Measurements from ENCODE around the gene ASAP2.
"Not testable (repeated sequence)": the region's sequence is repeated elsewhere in the genome, so short reads cannot be mapped to it uniquely, and the experiment has no call there.

Gene ASAP2

GRCh38 chr2:9251154-9252001 is 44.8 kb downstream of the ASAP2 start:
- DNase-seq (ENCODE audit: low read depth in 2 of 2): no peak

GRCh38 chr2:9252002-9252357 is 45.4 kb downstream of the ASAP2 start:
- DNase-seq (ENCODE audit: low read depth in 2 of 2): no peak

- DNase-seq (ENCODE audit: low read depth in 2 of 2): no peak
Observed at GRCh38 chr2:9255416-9255815, 48.8 kb downstream of the ASAP2 start.

- no peak for DNase-seq (ENCODE audit: low read depth in 2 of 2)
Observed at GRCh38 chr2:9256147-9256546, 49.5 kb downstream of the ASAP2 start.

GRCh38 chr2:9256570-9257043 is 50.0 kb downstream of the ASAP2 start:
- no peak for DNase-seq (ENCODE audit: low read depth in 2 of 2)

GRCh38 chr2:9258501-9258900 is 51.9 kb downstream of the ASAP2 start:
- no peak for DNase-seq (ENCODE audit: low read depth in 2 of 2)

GRCh38 chr2:9258953-9259399 is 52.4 kb downstream of the ASAP2 start:
- no peak for DNase-seq (ENCODE audit: low read depth in 2 of 2)

GRCh38 chr2:9260464-9260918 is 53.9 kb downstream of the ASAP2 start:
- no peak for DNase-seq (ENCODE audit: low read depth in 2 of 2)

- no peak for DNase-seq (ENCODE audit: low read depth in 2 of 2)
Observed at GRCh38 chr2:9261231-9261883, 54.7 kb downstream of the ASAP2 start.

GRCh38 chr2:9262671-9263171 is 56.1 kb downstream of the ASAP2 start:
- no peak for DNase-seq (ENCODE audit: low read depth in 2 of 2)

GRCh38 chr2:9263428-9263827 is 56.8 kb downstream of the ASAP2 start:
- no peak for DNase-seq (ENCODE audit: low read depth in 2 of 2)

GRCh38 chr2:9264301-9264700 is 57.7 kb downstream of the ASAP2 start:
- no peak for DNase-seq (ENCODE audit: low read depth in 2 of 2)

GRCh38 chr2:9266711-9267110 is 60.1 kb downstream of the ASAP2 start:
- DNase-seq (ENCODE audit: low read depth in 2 of 2): no peak

GRCh38 chr2:9267286-9267685 is 60.7 kb downstream of the ASAP2 start:
- DNase-seq (ENCODE audit: low read depth in 2 of 2): not testable (repeated sequence)

GRCh38 chr2:9268301-9269080 is 61.9 kb downstream of the ASAP2 start:
- no peak for DNase-seq (ENCODE audit: low read depth in 2 of 2)

GRCh38 chr2:9269295-9269694 is 62.7 kb downstream of the ASAP2 start:
- no peak for DNase-seq (ENCODE audit: low read depth in 2 of 2)

- no peak for DNase-seq (ENCODE audit: low read depth in 2 of 2)
Observed at GRCh38 chr2:9269695-9270360, 63.2 kb downstream of the ASAP2 start.

GRCh38 chr2:9271091-9271490 is 64.5 kb downstream of the ASAP2 start:
- DNase-seq (ENCODE audit: low read depth in 2 of 2): no peak

- DNase-seq (ENCODE audit: low read depth in 2 of 2): no peak
Observed at GRCh38 chr2:9271691-9272090, 65.1 kb downstream of the ASAP2 start.

GRCh38 chr2:9273486-9274130 is 67.0 kb downstream of the ASAP2 start:
- no peak for DNase-seq (ENCODE audit: low read depth in 2 of 2)
